HL-60 (cell line): ENCODE measurements around the gene CD63.

ENCODE experiments used
- DNase-seq, 2 experiments: peaks; one replicate each; pipeline ENCODE4 v3.0.0-alpha.2; 2010 to 2020; ENCODE audit warnings: low read depth in 1 of 2, low spot score in 1 of 2
- H3K27ac ChIP-seq: fragments of 250-450 bp; sonication (Bioruptor Pico); replicated peaks from 2 replicates; pipeline ENCODE4 v1.5.1; 2020; ENCODE audit warnings: mild to moderate bottlenecking, moderate library complexity
- H3K27me3 ChIP-seq: fragments of 250-450 bp; sonication (Bioruptor Pico); 2 replicates; pipeline ENCODE4 v1.5.1; 2021; ENCODE audit warnings: mild to moderate bottlenecking, moderate library complexity; ENCODE audit not compliant: insufficient read depth, poor library complexity, severe bottlenecking
- H3K4me3 ChIP-seq: replicated peaks from 2 replicates; pipeline ENCODE4 v1.5.1; 2011; ENCODE audit warnings: mild to moderate bottlenecking, control low read depth, low read length; ENCODE audit not compliant: insufficient read depth
- GABPA ChIP-seq: IDR thresholded peaks from 2 replicates; pipeline ENCODE4 v1.6.1; 2012; ENCODE audit warnings: low read depth
- POLR2AphosphoS5 ChIP-seq: IDR thresholded peaks from 2 replicates; pipeline ENCODE4 v1.6.1; 2012; ENCODE audit warnings: low read depth
- SPI1 ChIP-seq: IDR thresholded peaks from 2 replicates; pipeline ENCODE4 v1.6.1; 2012; ENCODE audit warnings: low read depth, mild to moderate bottlenecking, borderline replicate concordance
- TF ChIP-seq, protein P1 (sequence below): IDR thresholded peaks from one replicate; pipeline ENCODE4 v1.5.1; 2011; ENCODE audit warnings: low read length, control low read depth, inconsistent platforms; ENCODE audit not compliant: insufficient read depth
- TF ChIP-seq, protein P2 (sequence below): IDR thresholded peaks from 2 replicates; pipeline ENCODE4 v1.6.1; 2012; ENCODE audit warnings: low read depth; ENCODE audit not compliant: insufficient replicate concordance

The CD63 gene

DNA sequence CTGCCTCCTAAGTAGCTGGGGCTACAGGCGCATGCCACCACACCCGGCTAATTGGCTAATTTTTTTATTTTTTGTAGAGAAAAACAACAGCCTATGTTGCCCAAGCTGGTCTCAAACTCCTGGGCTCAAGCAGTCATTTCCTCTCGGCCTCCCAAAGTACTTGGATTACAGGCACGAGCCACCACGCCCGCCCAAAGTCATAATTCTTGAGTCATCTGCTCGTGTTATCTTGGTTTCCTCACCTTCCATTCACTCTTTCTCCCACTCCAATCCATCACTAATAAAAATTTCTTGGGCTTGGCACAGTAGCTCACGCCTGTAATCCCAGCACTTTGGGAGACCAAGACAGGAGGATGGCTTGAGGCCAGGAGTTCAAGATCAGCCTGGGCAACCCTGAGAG lies 53.1 kb downstream of the CD63 start:
- TF ChIP-seq GABPA (no peak), SPI1 (no peak), POLR2AphosphoS5 (no peak)
- TF ChIP-seq, protein P1, sequence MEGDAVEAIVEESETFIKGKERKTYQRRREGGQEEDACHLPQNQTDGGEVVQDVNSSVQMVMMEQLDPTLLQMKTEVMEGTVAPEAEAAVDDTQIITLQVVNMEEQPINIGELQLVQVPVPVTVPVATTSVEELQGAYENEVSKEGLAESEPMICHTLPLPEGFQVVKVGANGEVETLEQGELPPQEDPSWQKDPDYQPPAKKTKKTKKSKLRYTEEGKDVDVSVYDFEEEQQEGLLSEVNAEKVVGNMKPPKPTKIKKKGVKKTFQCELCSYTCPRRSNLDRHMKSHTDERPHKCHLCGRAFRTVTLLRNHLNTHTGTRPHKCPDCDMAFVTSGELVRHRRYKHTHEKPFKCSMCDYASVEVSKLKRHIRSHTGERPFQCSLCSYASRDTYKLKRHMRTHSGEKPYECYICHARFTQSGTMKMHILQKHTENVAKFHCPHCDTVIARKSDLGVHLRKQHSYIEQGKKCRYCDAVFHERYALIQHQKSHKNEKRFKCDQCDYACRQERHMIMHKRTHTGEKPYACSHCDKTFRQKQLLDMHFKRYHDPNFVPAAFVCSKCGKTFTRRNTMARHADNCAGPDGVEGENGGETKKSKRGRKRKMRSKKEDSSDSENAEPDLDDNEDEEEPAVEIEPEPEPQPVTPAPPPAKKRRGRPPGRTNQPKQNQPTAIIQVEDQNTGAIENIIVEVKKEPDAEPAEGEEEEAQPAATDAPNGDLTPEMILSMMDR: no peak
- TF ChIP-seq, protein P2, sequence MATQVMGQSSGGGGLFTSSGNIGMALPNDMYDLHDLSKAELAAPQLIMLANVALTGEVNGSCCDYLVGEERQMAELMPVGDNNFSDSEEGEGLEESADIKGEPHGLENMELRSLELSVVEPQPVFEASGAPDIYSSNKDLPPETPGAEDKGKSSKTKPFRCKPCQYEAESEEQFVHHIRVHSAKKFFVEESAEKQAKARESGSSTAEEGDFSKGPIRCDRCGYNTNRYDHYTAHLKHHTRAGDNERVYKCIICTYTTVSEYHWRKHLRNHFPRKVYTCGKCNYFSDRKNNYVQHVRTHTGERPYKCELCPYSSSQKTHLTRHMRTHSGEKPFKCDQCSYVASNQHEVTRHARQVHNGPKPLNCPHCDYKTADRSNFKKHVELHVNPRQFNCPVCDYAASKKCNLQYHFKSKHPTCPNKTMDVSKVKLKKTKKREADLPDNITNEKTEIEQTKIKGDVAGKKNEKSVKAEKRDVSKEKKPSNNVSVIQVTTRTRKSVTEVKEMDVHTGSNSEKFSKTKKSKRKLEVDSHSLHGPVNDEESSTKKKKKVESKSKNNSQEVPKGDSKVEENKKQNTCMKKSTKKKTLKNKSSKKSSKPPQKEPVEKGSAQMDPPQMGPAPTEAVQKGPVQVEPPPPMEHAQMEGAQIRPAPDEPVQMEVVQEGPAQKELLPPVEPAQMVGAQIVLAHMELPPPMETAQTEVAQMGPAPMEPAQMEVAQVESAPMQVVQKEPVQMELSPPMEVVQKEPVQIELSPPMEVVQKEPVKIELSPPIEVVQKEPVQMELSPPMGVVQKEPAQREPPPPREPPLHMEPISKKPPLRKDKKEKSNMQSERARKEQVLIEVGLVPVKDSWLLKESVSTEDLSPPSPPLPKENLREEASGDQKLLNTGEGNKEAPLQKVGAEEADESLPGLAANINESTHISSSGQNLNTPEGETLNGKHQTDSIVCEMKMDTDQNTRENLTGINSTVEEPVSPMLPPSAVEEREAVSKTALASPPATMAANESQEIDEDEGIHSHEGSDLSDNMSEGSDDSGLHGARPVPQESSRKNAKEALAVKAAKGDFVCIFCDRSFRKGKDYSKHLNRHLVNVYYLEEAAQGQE: no peak
- DNase-seq: no peak
- Histone ChIP-seq H3K27ac (no peak overlapping the region), H3K27me3 (no peaks in the 10 kb centered on the region), H3K4me3 (no peak overlapping the region)
